NCI-H82 treated with DMSO at 0.1 percent for 48 hours (cell line): ENCODE measurements around the gene USP3.

Source experiments
- DNase-seq: peaks from one replicate; lab custom pipeline; 2025; ENCODE audit not compliant: unreplicated experiment; lab: John Stamatoyannopoulos, UW

The USP3 gene

GRCh38 chr15:63495780-63496488, 8.5 kb upstream of the USP3 start:
- peak; percentile 90 for DNase-seq

GRCh38 chr15:63497642-63498467, 6.5 kb upstream of the USP3 start:
- no peak for DNase-seq

DNA sequence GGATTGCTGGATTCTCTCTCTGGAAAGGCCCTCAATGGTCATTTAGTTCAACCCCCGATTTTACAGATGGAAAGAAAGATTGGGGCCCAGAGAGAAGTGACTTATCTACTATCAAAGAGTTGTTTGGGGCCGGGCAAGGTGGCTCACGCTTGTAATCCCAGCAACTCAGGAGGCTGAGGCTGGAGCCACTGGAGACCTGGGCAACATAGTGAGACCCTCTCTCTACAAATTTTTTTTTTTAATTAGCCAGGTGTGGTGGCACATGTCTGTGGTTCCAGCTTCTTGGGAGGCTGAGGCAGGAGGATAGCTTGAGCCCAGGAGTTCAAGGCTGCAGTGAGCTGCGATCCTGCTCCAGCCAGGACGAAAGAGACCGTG, 5.2 kb upstream of the USP3 start:
- DNase-seq = no peak

DNA sequence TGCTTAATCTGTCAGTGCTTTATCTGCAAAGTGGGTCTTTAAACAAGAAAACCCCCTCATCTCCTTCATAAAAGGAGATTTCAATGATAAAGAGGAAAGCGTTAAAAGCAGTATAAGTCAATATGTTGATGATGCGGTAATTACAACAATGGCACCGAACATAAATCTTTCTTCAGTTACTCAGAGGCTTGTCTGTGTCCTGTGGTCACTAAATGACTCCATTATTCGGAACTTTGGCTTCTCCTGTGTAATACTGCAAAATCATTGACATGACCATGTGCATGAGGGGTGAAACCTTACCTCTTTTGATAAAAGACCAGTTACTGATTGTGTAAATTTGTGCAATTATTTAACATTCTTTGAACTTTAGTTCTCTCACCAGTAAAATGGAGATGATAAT, 4.8 kb upstream of the USP3 start:
- DNase-seq = no peak

GRCh38 chr15:63500265-63501250, 3.8 kb upstream of the USP3 start:
- DNase-seq = no peak

- no peak for DNase-seq
Measured at GRCh38 chr15:63501256-63502089, 2.9 kb upstream of the USP3 start.

GRCh38 chr15:63502137-63502766, 2.1 kb upstream of the USP3 start:
- DNase-seq = no peak

DNA sequence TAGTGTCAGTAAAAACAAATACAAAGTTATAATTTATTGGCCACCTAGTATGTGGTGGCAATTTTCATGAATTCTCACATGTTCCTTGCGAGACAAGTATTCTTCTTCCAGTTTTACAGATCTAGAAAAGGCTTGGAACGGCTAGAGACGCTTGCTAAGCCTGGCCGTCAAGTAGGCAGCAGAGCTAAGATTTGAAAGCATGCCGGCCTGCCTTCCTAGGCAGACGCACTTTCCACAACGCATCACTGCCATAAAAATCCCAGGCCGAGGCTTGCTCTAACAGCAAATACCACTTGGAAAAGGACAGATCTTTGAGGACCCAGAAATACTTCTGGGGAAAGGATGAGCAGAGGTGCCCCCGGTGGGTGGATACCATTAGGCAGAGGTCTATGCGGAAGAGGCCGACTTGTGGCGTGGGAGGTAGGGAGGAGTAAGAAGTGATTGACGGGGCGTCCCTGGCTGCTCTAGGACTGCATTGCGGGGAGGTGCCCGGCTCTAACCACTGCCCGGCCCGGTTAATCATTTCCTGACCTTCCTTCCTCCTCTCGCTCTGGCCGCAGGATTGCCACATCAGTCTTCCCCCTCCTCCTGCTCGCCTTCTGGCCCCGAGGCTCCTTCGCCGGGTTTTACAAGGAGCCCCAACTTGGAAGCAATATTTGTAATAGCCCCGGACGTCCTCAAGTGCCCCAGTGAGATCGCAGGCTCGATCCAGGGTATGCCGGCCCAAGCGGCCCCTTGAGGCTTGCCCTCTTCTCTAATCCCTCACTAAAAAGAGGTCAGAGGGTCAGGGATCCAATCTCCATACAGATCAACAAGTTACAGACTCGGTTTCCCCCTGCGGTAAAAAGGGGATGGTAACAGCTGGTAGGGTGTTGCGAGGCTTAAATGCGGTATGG, 1.3 kb upstream of the USP3 start:
- DNase-seq = peak; percentile 65

- DNase-seq = peak; percentile 65
Measured at GRCh38 chr15:63503739-63504246, 600 bp upstream of the USP3 start.

DNA sequence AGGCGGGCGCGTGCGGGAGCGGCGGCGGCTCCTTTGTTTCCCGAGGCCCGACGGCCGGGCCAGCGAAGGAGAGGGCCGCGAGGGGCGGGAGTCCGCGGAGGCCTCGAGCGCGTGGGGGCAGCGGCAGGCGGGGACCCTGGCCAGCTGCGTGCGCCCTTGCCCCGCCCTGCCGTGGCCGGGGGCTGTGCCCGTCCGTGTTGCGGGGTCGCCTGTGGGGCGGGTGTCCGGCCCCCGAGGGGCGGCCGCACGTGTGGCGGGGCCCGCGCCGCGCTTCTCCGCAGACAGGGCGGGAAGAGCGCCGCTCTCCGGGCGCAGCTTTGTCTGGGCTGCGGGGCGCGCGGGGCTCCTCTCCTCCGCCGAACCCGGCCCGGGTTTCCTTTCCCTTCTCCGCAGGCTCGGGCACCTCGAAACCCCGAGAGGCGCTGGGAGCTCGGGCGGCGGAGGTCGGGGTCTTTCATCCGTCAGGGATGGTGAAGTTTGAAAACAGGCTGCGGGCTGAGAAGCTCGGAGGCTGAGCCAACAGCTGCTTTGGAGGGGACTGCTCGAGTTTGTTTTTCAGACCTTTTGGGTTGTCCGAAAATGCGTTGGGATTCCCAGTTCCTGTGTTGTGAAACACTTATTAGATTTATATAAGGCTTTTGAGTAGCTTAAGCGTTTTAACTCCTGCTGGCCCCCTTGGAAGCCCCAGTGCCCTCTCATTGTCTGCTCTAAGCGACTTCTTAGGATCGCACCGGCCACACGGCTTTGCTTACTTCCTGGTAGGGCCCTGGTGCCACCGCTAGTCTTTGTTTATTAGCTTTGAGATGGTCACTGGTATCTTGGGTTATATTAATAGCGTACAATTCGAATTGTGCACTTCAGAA, 817 bp downstream of the USP3 start:
- DNase-seq = peak; percentile 53

DNA sequence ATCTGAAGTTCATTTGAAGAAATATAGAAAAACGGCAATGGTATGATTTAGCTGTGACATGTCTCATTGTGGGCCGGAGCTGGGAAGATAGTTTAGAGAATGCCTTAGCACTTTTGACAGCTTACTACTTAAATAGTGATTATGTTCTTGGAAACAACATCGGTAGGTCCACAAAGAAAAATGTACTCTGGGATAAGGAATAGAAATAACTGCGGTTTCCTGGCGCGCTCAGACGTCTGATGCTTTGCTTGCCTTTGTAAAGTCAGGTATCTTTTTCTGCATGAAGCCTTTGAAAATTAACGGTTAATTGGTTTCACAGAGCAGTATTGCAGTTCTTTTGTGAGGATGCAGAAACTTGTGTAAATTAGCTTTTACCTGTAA, 1.4 kb downstream of the USP3 start:
- no peak for DNase-seq

- DNase-seq = no peak
Measured at GRCh38 chr15:63506537-63507035, 2.2 kb downstream of the USP3 start.

DNA sequence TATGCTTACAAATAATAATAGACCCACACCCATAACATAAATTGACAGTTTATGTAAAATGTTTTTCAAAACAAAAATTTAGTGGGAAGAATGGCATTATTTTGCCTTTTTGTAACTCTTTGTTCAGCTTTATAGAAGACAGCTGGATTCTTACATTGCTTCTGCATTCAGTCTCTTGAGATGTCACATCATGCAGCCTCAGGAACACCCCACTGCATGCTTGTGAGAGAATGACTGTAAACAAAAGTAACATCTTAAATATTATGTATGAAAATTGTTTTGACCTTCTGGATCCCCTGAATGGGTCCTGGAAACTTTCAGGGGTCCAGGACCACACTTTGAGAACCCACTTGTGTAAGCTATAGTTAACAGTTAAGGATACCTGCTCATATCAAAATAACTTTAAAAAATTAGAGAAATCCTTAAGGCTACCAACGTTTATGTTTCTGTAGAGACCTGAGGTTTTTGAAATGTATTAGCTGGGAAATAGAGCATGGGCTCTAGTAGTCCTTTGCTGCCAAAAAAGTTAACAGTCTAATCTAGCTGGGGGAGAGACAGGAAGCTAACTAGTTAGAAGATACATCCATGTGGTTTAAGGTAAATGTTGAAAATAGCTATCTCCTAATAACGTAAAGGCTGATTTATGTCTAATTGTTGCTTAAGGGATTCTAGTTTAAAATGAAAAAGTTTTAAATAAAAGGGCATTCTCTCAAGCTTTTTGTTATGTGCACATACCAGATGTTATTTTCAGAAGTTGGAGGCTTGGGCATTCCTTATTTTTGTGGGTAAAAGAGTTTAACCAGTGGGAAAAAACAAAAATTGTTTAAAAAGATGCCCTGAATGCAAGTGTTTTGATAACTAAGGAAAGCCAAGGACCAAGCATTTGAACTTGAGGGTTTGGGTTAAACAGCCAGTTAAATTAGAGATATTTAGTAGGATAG, 3.8 kb downstream of the USP3 start:
- no peak for DNase-seq

GRCh38 chr15:63509056-63509954, 4.9 kb downstream of the USP3 start:
- DNase-seq = no peak
